Loucy (cell line): ENCODE data around the gene TTYH3.

ENCODE experiments used
- H2AFZ ChIP-seq: fragments of 200-600 bp; sonication (generic); 2 replicates; pipeline ENCODE4 v1.6.0; 2016; ENCODE audit warnings: antibody characterized with exemption, mild to moderate bottlenecking, low read length, moderate library complexity
- H3F3A ChIP-seq: fragments of 200-600 bp; 2 replicates; pipeline ENCODE4 v1.6.0; 2016; ENCODE audit warnings: antibody characterized with exemption, low read depth, mild to moderate bottlenecking
- H3K27me3 ChIP-seq: fragments of 200-600 bp; sonication (generic); 2 replicates; pipeline ENCODE4 v1.6.1; 2014; ENCODE audit warnings: low read length, mild to moderate bottlenecking; ENCODE audit not compliant: insufficient read depth, poor library complexity, severe bottlenecking
- H3K36me3 ChIP-seq: fragments of 200-600 bp; sonication (generic); 2 replicates; pipeline ENCODE4 v1.6.1; 2016; ENCODE audit warnings: low read length; ENCODE audit not compliant: insufficient read depth
- H3K4me1 ChIP-seq: fragments of 200-600 bp; sonication (generic); 2 replicates; pipeline ENCODE4 v1.5.1; 2014; ENCODE audit warnings: low read length, mild to moderate bottlenecking; ENCODE audit not compliant: insufficient read depth, poor library complexity, severe bottlenecking
- H3K4me2 ChIP-seq: fragments of 200-600 bp; sonication (generic); 2 replicates; pipeline ENCODE4 v1.6.0; 2014; ENCODE audit warnings: antibody characterized with exemption, low read length, low read depth, mild to moderate bottlenecking; ENCODE audit not compliant: poor library complexity, severe bottlenecking
- H3K4me3 ChIP-seq: fragments of 200-600 bp; sonication (generic); 2 replicates; pipeline ENCODE4 v1.5.1; 2014; ENCODE audit warnings: low read length, mild to moderate bottlenecking, mixed read lengths; ENCODE audit not compliant: poor library complexity, severe bottlenecking
- H3K79me2 ChIP-seq: fragments of 200-600 bp; sonication (generic); 2 replicates; pipeline ENCODE4 v1.6.1; 2014; ENCODE audit warnings: low read length; ENCODE audit not compliant: insufficient read depth
- H3K9ac ChIP-seq: fragments of 200-600 bp; sonication (generic); 2 replicates; pipeline ENCODE4 v1.6.0; 2014; ENCODE audit warnings: mild to moderate bottlenecking, low read depth, low read length, moderate library complexity; ENCODE audit not compliant: poor library complexity, severe bottlenecking
- H3K9me2 ChIP-seq: fragments of 200-600 bp; sonication (generic); replicated peaks from 2 replicates; pipeline ENCODE4 v1.6.1; 2016; ENCODE audit warnings: low read depth, low read length, mixed read lengths
- H3K9me3 ChIP-seq: fragments of 200-600 bp; sonication (generic); 2 replicates; pipeline ENCODE4 v1.6.1; 2014; ENCODE audit warnings: mild to moderate bottlenecking, antibody characterized with exemption, low read length, low read depth; ENCODE audit not compliant: insufficient read depth
- H4K20me1 ChIP-seq: fragments of 200-600 bp; sonication (generic); 2 replicates; pipeline ENCODE4 v1.6.0; 2014; ENCODE audit warnings: antibody characterized with exemption, low read length, mild to moderate bottlenecking; ENCODE audit not compliant: insufficient read depth, poor library complexity, severe bottlenecking
- EZH2phosphoT487 ChIP-seq: fragments of 200-600 bp; IDR thresholded peaks from 2 replicates; pipeline ENCODE4 v1.6.1; 2018; ENCODE audit warnings: antibody characterized with exemption, mild to moderate bottlenecking, moderate library complexity, borderline replicate concordance
- TF ChIP-seq, protein P1 (sequence below): fragments of 200-600 bp; sonication (generic); conservative IDR thresholded peaks from 2 replicates; pipeline ENCODE4 v1.5.1; 2014; ENCODE audit warnings: mild to moderate bottlenecking, antibody characterized with exemption, low read length

TTYH3 gene

DNA sequence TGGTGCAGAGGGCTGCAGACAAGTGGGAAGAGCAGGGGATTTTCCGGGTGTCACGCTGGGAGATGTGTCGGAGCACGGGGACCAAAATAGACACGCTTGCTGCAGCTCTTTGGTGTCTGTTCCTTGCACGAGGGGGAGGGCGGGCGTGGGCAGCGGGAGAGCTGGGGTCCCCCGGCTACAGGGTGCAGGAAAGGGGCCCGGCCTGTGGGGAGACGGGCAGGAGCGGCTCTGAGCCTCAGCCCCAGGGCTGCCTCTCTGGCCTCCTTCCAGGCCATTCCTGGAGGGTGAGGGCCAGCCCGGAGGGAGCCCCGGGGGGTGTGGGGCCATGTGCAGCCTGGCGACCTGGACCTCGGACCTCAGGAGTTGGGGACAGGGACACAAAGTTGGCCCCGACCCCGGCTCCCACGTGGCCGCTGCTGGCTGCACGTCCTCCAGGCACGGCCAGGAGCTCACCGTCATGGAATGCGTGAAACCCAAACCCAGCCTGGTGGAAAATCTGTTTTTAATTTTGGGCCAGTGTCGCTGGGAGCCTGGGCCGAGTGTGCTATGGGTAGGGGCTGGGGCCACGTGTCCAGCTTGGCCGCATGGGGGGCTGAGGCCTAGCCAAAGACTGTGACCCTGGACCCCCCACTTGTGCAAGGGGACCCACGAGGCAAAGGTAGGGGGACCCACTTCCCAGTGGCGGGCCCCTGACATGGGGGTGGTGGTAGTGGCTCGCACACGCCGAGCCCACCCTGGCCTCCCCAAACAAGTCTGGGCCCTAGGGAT is 6.6 kb downstream of the TTYH3 start:
- H3F3A ChIP-seq, result no peaks in the 10 kb centered on the region
- no peaks in the 10 kb centered on the region for H3K9me3 ChIP-seq
- H3K9ac ChIP-seq, result no peak overlapping the region
- H3K9me2 ChIP-seq, result no peaks in the 10 kb centered on the region
- H3K27me3 ChIP-seq, result no peaks in the 10 kb centered on the region
- TF ChIP-seq, protein P1, sequence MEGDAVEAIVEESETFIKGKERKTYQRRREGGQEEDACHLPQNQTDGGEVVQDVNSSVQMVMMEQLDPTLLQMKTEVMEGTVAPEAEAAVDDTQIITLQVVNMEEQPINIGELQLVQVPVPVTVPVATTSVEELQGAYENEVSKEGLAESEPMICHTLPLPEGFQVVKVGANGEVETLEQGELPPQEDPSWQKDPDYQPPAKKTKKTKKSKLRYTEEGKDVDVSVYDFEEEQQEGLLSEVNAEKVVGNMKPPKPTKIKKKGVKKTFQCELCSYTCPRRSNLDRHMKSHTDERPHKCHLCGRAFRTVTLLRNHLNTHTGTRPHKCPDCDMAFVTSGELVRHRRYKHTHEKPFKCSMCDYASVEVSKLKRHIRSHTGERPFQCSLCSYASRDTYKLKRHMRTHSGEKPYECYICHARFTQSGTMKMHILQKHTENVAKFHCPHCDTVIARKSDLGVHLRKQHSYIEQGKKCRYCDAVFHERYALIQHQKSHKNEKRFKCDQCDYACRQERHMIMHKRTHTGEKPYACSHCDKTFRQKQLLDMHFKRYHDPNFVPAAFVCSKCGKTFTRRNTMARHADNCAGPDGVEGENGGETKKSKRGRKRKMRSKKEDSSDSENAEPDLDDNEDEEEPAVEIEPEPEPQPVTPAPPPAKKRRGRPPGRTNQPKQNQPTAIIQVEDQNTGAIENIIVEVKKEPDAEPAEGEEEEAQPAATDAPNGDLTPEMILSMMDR, result no peak
- no peak for TF ChIP-seq EZH2phosphoT487
- no peak overlapping the region for H3K4me3 ChIP-seq
- H2AFZ ChIP-seq, result no peak overlapping the region
- H4K20me1 ChIP-seq, result peaks cover 80% of the 10 kb centered on the region
- H3K4me1 ChIP-seq, result peaks cover 28% of the 10 kb centered on the region
- peaks cover 86% of the 10 kb centered on the region for H3K79me2 ChIP-seq
- H3K4me2 ChIP-seq, result no peak overlapping the region
- no peaks in the 10 kb centered on the region for H3K36me3 ChIP-seq

DNA sequence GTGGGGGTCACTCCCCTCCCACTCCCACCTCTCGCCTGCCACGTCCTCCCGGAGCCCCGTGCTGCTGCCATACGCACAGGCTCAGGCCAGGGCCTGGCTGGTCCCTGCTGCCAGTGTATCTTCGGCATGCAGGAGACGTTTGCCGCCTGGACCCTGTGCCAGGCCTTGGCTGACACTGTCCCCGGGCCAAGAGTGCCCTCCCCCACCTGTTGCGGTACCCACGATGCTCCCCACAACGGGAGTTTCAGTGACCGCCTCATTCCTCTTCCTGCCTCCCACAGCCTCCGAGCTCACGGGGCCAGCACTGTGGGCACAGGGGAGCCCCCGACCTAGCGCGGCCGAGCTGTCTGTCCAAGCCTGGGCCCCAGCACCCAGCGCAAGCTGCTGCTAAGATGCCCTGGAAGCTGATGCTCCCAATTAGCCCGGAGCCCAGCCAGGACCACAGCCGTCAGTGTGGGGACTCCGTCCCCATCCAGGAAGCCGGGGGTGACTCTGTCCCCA is 7.4 kb downstream of the TTYH3 start:
- Histone ChIP-seq H3K36me3 (no peaks in the 10 kb centered on the region), H3K4me1 (peaks cover 28% of the 10 kb centered on the region), H3K4me2 (no peak overlapping the region), H3K27me3 (no peaks in the 10 kb centered on the region), H3F3A (no peaks in the 10 kb centered on the region), H3K9me2 (no peaks in the 10 kb centered on the region), H4K20me1 (peaks cover 80% of the 10 kb centered on the region), H3K9me3 (no peaks in the 10 kb centered on the region), H2AFZ (no peak overlapping the region), H3K79me2 (peaks cover 86% of the 10 kb centered on the region), H3K4me3 (no peak overlapping the region), H3K9ac (no peak overlapping the region)
- no peak for TF ChIP-seq EZH2phosphoT487
- TF ChIP-seq, protein P1, result no peak

DNA sequence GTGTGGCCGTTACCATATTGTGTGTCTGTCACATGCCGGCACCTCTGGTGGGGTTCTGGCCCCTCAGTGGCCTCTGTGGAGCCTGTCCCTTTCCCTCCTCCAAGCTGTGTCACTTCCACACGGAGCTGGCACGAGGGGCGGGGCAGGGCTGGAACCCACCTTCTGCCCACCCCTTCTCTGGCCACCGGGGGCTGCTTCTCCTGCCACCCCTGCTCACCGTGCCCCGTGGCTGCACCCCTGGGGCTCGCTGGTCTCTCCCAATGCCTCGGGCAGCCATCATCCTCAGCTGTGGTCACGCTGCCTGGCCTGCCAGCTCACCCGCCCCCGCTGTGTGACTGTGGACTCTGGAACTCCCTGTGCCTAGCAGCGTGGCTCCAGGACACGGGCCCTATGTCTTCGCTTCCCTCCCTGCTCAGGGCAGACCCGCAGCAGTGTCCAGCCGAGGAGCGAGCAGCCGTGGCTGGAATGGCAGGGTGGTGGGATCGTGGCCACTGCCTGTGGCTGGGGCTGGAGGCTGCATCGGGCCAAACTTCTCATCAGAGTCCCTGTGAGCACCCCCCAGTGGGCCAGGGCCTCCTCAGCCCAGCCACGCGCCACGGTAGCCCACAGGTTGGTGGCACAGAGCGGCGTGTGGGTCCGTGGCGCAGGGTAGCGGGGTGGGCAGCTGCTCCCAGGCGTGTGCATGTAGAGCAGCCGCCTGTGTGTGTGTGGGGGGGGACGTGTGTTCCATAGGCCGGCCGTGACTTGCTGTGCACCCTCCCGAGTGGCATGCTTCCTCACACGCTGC is 8.1 kb downstream of the TTYH3 start:
- H3K4me2 ChIP-seq, result no peak overlapping the region
- H3K36me3 ChIP-seq, result no peaks in the 10 kb centered on the region
- H3K27me3 ChIP-seq, result no peaks in the 10 kb centered on the region
- H3F3A ChIP-seq, result no peaks in the 10 kb centered on the region
- no peak overlapping the region for H2AFZ ChIP-seq
- peaks cover 80% of the 10 kb centered on the region for H4K20me1 ChIP-seq
- no peak overlapping the region for H3K9ac ChIP-seq
- peaks cover 30% of the 10 kb centered on the region for H3K4me1 ChIP-seq
- peaks cover 86% of the 10 kb centered on the region for H3K79me2 ChIP-seq
- TF ChIP-seq, protein P1, result no peak
- H3K9me2 ChIP-seq, result no peaks in the 10 kb centered on the region
- H3K4me3 ChIP-seq, result no peak overlapping the region
- H3K9me3 ChIP-seq, result no peaks in the 10 kb centered on the region
